HG03196 (cell line): ENCODE measurements around the gene BCLAF1.
A peak's percentile ranks its signal among the peaks of the same experiment; 100 is the strongest.

Experiments used
- ATAC-seq: cut with Tn5 transposase; IDR thresholded peaks from one replicate; pipeline ENCODE4 v1.9.1; 2021; ENCODE audit not compliant: unreplicated experiment

BCLAF1 gene, protein sequence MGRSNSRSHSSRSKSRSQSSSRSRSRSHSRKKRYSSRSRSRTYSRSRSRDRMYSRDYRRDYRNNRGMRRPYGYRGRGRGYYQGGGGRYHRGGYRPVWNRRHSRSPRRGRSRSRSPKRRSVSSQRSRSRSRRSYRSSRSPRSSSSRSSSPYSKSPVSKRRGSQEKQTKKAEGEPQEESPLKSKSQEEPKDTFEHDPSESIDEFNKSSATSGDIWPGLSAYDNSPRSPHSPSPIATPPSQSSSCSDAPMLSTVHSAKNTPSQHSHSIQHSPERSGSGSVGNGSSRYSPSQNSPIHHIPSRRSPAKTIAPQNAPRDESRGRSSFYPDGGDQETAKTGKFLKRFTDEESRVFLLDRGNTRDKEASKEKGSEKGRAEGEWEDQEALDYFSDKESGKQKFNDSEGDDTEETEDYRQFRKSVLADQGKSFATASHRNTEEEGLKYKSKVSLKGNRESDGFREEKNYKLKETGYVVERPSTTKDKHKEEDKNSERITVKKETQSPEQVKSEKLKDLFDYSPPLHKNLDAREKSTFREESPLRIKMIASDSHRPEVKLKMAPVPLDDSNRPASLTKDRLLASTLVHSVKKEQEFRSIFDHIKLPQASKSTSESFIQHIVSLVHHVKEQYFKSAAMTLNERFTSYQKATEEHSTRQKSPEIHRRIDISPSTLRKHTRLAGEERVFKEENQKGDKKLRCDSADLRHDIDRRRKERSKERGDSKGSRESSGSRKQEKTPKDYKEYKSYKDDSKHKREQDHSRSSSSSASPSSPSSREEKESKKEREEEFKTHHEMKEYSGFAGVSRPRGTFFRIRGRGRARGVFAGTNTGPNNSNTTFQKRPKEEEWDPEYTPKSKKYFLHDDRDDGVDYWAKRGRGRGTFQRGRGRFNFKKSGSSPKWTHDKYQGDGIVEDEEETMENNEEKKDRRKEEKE

DNA sequence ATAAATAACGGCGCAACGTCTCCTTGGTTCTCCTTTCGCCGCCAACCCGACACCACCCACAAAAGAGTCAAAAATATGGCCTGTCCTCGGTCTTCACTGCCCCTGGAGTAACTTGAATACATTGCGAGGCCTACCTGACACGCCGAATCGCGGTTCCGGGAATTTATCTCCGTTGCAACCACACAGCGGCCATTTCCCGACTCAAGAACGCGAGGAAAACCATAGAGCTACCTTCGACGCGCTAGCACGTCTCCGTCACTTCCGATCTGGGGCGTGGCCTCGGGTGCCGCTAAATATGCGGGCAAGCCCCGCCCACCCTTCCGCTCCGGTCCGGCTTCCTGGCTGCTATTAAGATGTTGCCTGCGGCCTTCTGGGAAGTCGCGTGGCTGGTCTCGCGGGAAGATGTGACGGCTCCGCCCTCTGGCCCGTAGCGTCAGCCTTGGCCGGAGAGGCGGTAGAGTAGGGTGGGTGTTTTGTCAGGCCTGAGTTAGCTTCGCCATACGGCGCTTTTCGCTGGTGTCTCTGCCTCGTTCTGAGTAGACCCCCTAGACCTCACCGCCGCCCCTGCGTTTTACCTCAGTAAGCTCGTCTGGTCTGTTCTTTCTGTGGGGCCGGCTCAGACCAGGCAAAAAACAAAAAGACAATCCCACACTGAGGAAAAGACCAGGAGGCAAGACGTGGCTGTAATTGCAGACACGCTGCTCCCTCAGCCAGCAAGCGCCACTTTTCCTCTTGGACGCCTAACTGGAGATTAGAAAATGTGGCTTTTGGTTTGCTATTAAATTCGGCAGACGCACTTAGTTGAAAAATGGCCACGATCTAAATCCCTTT is at the start of gene BCLAF1:
Gene BCLAF1, minus strand, starts transcription at position 268 of the 831 bp plus-strand sequence. CDS start 9,980 bp downstream, outside the sequence.
- peak; percentile 96 for ATAC-seq

DNA sequence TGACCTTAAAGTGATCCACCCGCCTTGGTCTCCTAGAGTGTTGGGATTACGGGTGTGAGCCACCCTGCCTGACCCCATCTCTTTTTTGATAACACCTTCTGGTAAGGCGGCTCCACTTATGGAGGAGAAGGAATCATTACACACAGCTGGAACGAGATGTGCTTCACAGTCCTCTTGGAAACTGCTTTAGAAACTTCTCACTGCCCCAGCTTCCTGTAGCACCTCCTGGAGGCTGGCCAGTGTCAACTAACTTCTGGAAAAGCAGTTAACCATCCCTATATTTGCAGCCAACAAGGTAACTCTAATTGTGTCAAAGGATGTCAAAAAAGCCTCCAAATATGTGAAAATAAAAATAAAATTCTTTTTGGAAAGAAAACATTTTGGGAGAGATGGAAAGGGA is 48.8 kb upstream of the BCLAF1 start:
- no peak for ATAC-seq

DNA sequence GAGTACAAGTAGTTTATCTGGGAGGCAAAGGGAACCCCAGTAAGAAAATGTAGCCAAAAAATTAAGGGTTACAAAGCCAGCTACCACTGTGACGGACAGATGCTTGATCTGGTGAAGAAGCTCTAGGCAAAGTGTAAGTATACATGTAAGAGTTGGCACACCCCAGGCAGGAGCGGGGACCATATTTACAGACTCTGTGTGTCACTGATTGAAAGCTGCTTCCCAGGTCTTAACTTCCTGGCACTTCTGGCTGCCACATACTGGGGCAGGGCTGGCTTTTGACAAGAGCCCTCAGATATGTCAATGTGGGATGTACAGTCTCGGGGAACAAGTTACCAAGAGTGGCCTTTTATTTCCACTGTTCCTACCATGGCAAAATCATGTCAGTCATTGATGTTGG is 48.0 kb upstream of the BCLAF1 start:
- no peak for ATAC-seq

DNA sequence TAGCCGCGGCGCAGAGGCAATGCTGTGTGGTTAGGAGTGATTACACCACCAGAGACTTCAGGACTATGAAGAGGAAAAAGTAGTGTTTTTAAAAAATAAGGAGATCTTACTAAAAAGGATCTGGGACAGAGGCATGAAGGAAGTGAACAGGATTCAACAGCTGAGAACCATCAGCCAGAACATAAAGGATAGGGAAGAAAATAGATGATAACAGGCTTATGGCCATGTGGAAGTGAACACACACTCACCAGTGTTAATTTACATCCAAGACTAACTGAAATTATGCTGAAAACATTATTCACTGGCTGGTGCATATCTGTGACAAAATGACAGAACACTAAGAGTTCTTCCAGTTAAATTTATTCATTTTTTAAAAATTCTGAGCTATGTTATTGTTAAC is 47.5 kb upstream of the BCLAF1 start:
- no peak for ATAC-seq

DNA sequence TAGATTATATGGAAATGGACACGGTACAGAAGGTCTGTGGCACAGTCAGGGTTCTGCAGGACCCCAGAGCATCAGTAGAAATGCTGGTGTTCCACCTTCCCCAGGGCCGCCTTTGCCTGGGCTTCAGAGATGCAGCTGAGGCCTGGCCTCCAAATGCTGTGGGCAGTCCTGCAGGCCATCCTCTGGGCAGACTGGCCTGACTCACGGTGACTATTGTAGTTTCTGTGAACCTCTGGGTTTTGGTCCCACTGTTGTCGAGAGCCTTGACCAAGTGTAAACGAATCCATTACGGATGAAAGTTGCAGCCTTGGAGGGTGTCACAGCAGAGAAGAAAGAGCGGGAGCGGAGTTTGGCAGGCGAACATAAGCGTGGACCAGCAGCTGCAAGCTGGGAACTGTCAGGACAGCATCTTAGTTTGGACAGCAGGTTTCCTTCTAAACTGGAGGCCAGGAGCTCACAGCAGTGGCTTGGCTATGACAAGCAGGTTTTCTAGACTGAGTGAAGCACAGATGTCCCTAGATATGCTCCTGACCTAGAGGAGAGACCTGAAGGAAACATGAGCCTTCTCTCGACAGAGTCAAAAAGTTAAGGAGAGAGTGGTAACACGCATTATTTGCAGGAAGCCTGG is 46.2 kb upstream of the BCLAF1 start:
- no peak for ATAC-seq

DNA sequence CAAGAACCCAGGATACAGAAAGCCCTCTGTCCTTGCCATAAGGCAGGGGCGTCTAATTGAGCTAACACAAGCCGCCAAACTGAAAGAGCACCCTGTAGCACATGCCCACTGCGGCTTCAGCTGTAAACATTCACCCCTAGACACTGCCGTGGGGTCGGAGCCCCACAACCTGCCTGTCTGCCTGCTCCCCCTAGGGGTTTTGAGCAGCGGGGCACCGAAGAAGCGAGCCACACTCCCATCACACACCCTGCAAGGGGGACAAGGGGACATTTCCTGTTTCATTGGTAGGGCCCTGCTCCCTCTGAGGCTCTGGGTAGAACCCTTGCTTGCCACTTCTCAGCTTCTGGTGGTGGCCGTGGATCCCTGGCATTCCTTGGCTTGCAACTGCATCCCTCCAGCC is 45.2 kb upstream of the BCLAF1 start:
- no peak for ATAC-seq

DNA sequence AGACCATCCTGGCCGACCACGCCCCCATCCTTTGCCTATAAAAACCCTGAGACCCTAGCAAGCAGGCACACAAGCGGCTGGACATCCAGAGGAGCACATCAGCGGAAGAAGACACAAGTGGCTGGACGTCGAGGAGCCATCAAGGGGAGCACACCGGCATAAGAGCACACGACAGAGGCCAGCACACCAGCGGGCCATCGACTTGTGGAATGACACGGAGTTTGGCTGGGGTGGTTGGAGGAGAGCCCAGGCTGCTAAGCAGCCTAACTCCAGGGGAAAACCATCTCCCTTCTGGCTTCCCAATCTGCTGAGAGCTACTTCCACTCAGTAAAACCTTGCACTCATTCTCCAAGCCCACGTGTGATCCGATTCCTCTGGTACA is 44.8 kb upstream of the BCLAF1 start:
- ATAC-seq: no peak

DNA sequence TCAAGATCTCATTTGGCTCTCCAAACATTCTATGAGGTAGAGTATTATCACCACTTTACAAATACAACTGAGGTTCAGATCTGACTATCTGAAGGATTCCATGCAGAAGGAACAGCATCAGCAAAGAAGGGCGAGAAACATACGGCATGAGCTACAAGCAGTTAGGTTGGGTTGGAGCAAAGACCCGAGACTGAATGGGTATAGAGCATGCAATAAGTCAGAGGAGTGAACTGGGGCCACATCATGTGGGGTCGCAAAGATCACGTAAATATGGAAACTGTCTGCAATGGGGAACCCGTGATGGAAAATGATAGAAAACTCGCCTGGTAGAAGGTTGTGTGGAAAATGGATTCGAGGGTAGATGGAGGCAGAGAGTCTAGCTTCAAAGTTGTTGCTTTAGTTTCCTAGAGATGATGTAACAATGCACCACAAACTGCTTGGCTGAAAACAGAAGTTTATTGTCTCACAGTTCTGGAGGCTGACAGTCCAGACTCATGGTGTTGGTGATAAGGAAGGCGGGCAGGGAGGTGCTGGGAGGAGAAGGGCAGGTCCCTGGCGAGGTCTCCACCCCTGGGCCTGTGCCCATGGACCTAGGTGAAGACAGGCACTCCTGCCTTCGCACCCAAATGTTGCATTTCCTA is 44.3 kb upstream of the BCLAF1 start:
- no peak for ATAC-seq

DNA sequence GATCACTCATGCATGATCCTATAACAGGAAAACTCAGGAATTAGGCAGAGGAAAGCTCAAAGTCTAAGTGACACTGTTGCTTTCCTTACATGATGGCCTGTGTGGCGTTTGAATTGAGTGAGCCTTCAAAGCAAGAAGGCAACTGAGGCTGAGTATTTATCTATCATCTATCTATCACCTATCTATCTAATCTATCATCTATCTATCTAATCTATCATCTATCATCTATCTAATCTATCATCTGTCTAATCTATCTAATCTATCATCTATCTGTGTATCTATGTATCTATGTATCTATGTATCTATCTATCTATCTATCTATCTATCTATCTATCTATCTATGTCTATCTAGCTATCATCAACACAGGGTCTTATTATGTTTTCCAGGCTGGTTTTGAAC is 41.8 kb upstream of the BCLAF1 start:
- ATAC-seq: no peak

DNA sequence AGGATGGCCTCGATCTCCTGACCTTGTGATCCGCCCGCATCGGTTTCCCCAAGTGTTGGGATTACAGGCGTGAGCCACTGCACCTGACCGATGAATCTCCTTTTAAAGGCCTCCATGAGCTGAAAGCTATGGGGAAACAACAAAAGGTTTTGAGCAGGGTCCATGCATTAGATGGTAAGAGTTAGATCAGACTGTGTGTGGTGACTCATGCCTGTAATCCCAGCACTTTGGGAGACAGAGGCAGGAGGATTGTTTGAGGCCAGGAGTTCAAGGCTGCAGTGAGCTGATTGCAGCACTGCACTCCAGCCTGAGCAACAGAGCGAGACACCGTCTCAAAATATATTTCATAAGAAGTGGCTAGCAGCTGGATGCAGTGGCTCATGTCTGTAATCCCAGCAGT is 41.0 kb upstream of the BCLAF1 start:
- ATAC-seq: no peak

DNA sequence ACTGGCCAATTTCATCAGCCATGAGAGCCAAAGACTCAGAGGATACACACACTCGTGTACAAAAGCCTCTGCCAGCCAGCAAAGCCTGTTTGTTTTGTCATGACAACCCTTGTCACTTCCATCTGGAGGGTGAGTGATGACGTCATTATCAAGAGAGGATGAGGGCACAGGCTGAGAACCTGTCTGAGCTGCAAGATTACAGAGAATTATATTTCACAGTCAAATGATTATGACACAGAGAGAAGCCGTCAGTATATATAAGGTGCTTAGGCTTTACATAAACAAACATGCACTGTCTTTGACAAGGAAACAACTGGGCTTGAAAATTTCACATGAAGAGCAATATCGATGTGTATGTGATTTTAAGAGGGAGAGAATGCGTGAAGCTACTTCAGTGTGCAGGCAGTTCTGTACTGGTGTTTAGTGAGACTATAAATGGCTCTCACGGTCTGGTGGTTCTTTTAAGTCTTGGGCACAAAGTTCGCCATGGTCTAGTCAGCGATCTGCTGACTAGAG is 36.5 kb upstream of the BCLAF1 start:
- no peak for ATAC-seq

DNA sequence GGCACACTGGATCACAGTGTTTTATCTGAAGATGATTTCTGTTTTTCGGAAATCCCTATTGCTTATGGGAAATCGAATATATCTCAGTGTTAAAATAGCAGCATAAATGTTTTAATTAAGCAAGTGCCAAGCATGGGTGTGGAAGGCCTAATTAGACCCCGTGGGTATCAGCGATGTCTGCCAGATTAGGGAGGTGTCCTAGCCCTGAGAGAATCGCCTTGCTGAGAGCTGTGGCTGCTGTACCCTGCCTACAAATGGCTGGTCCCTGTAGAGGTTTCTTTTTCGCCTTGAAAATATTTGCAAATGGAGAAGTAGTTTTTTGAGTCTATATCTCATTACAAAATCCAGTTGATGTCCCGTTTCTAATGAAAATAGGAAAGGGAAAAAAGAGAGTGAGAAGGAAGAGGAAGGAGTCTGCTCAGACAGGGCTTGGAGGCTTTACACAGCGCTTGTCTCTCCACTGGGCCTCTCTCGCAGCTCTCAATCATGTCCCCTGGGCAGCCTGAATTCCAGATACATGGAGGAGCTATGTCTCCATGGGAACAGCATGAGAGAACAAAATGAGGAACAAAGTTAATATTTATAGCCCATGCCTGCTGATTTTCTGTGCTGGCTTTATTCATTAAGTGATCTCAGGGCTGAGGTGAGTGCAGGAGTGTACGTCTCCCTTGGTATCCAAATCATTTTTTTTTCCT is 35.2 kb upstream of the BCLAF1 start:
- no peak for ATAC-seq

DNA sequence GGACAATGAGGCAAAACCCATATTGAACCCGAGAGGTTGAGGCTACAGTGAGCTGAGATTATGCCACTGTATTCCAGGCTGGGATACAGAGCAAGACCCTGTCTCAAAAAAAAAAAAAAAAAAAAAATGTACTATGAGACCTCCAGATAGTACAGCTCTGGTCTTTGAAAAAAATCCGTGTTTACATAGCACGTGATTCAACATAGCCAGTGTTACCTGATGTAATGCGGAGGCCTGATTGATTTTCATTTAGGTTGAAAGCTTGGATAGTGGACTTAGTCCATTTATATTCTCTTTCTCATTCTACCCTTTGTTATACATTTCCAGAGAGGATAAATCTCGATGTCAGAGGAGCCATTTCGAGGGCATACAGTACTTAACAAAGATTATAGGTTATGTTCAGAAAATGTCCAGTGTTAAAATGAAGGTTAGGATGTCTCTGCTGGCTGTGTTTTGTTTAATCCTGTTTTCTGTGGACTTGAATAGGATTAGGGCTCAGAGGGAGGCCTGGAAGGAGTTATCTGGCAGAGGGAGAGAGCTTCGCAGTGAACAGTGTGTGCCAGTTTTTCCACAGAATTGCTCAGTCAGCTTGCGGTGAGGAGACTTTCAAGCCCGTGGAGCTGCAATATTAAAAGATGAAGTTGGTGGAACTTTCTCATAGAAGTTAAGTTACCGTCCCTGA is 33.9 kb upstream of the BCLAF1 start:
- ATAC-seq: no peak

DNA sequence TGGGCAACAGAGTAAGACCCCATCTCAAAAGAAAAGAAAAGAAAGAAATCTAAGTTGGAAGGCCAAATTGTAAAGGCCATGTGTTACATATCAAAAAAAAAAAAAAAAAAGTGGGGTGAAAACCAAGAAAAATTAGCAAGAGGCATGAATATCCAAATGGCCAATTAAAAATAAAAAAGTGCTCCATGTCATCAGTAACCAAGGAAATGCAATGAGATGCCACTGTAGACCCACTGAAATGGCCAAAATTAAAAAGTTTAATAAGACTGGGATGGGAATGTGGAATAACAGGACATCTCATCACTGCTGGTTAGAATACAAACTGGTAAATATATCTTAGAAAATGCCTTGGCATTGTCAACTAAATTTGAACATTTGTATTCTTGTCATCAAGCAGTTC is 30.1 kb upstream of the BCLAF1 start:
- no peak for ATAC-seq

DNA sequence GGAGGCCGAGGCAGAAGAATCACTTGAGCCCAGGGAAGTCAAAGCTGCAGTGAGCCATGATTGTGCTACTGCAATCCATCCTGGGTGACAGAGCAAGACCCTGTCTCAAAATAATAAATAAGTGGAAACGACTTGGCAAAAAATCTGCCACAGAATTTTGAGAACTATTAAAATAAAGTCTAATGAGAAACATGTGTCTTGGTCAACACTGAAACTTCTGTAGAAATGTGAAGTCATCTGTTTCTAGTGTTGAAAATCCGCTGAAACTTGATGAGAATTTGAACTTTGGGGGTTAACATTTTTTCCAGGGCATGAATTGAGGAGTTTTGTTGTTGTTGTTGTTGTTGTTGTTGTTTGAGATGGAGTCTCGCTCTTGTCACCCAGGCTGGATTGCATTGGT is 29.0 kb upstream of the BCLAF1 start:
- ATAC-seq: no peak

DNA sequence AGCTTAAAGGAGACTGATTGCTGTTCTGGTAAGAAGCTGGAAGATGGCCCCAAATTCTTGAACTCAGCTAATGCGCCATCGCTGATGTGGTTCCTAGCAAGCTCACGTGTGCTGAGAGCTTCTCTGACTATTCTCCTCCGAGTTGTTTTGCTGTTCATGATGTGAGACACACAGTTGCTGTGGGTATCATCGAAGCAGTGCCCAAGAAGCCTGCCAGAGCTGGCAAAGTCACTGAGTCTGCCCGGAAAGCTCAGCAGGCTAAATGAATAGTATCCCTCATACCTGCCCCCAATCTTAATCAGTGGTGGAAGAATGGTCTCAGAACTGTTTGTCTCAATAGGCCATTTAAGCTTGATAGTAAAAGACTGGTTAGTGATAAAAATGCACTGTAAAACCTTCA is 28.3 kb upstream of the BCLAF1 start:
- no peak for ATAC-seq

DNA sequence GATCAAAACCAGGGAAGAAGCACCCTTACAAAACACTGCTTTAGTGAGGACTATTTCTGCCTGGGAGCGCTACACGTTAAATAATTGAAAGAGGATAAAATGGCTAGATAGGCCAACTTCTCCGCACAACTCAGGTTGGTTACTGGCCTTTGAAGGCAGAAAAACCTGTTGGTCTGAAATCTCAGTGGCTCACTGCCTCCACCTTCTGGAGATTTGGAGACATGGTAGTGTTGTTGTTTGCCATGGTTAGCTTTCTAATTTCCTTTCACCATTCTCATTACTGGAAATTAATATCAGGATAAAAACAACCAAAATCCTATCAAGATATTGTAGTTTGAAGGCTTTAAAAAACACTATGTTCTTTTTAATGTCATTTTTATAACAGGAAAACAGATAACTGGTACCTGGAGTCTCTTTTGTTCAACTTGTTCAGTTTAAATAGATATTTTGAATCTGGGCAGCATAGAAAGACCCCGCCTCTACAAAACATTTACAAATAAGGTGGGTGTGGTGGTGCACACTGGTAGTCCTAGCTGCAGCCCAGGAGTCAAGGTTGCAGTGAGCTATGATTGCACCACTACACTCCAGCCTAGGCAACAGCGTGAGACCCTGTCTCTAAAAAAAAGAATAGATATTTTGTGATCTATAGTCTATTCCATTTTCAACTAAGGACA is 27.5 kb upstream of the BCLAF1 start:
- no peak for ATAC-seq

DNA sequence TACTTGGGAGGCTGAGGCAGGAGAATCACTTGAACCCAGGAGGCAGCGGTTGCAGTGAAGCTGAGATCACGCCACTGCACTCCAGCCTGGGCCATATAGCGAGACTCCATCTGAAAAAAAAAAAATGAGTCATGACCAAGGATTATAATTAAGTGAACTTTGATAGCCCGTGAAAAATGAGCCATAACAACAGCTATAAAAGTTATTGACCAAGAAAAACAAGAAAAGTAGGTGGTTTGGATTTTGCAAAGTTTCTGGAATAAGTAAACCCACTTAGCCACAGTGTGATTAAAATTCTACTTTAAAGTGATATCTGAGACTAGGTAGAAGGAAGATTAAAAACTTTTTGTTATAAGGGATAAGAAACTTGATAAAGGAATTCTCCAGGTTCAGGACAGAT is 25.9 kb upstream of the BCLAF1 start:
- ATAC-seq: no peak
